ENCODE results near the gene DDX55. TPM values are rescaled to one million over a fixed set of nuclear protein-coding genes. Genes with fewer than 3 reads are reported as not detected.

The DDX55 gene
- total and polyA plus RNA-seq, 2 of the 13 experiments (the other 11 are each of a cell fraction or from before 2014, with no cell fraction given) = 22.2 to 37.0 TPM

DNA sequence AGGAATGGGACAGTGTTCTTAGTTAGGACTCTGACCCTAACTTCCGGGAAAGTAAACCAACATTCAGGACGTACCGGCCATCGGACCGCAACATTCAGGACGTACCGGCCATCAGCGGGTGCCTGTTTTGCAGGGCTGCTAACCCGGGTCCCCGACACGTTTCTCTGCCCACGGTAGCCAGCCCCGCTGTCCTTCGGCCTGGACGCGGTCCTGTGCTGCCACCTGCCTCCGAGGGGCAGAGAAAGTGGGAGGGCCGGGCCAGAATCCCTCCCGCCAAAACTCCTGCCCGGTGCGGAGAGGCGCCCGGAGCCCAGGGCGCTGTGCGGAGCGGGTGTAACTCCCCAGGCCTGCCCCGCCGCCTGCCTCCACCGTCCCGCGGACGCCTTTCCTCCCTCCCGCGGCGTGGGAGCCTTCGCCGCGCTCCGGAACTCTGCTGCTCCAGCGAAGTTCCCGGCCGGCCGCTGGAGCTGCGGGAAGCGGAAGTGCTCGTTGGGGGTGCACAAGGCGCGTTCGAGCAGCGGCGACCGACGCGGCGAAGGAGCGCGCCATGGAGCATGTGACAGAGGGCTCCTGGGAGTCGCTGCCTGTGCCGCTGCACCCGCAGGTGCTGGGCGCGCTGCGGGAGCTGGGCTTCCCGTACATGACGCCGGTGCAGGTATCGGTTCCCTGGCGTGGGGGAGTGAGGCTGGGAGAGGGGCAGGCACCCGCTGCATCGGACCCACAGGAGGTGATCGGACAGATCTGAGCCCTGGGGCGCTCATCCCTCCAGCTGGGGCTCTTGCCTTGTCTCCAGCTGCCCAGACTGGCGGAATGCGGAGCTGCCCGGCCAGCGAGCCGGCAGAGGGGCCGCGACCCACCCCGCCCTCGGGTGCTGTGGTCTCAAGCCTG is at the start of gene DDX55 (continued):
- TF ChIP-seq, protein P1, sequence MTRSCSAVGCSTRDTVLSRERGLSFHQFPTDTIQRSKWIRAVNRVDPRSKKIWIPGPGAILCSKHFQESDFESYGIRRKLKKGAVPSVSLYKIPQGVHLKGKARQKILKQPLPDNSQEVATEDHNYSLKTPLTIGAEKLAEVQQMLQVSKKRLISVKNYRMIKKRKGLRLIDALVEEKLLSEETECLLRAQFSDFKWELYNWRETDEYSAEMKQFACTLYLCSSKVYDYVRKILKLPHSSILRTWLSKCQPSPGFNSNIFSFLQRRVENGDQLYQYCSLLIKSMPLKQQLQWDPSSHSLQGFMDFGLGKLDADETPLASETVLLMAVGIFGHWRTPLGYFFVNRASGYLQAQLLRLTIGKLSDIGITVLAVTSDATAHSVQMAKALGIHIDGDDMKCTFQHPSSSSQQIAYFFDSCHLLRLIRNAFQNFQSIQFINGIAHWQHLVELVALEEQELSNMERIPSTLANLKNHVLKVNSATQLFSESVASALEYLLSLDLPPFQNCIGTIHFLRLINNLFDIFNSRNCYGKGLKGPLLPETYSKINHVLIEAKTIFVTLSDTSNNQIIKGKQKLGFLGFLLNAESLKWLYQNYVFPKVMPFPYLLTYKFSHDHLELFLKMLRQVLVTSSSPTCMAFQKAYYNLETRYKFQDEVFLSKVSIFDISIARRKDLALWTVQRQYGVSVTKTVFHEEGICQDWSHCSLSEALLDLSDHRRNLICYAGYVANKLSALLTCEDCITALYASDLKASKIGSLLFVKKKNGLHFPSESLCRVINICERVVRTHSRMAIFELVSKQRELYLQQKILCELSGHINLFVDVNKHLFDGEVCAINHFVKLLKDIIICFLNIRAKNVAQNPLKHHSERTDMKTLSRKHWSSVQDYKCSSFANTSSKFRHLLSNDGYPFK (CRISPR knock-in tag; IDR thresholded peaks at IDR 0.05; ENCODE audit: borderline replicate concordance) = peak; percentile 94
- TF ChIP-seq POLR2AphosphoS5 (IDR thresholded peaks at IDR 0.05; ENCODE audit: low read depth, low read length) (peak; percentile 92), CEBPG (CRISPR knock-in tag; IDR thresholded peaks at IDR 0.05) (peak; percentile 43; the same call in 1 of the 2 replicates), XRCC5 (optimal IDR thresholded peaks at IDR 0.05; ENCODE audit: low read length) (peak; percentile 95), ZNF432 (CRISPR knock-in tag; IDR thresholded peaks at IDR 0.05; ENCODE audit: borderline replicate concordance) (no peak), FOXK2 (IDR thresholded peaks at IDR 0.05) (0 out of 2 replicates have a peak, but pooled peaks have one; percentile 13), ZNF10 (CRISPR knock-in tag; IDR thresholded peaks at IDR 0.05; ENCODE audit: borderline replicate concordance, low read depth) (no peak), SRSF9 (IDR thresholded peaks at IDR 0.05; ENCODE audit: borderline replicate concordance, insufficient read depth, low read depth, low read length, poor library complexity, severe bottlenecking) (no peak), MTF2 (CRISPR knock-in tag; IDR thresholded peaks at IDR 0.05; ENCODE audit: borderline replicate concordance) (peak; percentile 92; the same call in 1 of the 2 replicates), ZNF616 (CRISPR knock-in tag; IDR thresholded peaks at IDR 0.05; ENCODE audit: low read depth) (peak; percentile 64; the same call in 1 of the 2 replicates), NKX3-1 (CRISPR knock-in tag; IDR thresholded peaks at IDR 0.05) (peak; percentile 77; the same call in 1 of the 2 replicates), ZFP36L2 (CRISPR knock-in tag; IDR thresholded peaks at IDR 0.05) (no peak; the same call in 1 of the 2 replicates), FIP1L1 (IDR thresholded peaks at IDR 0.05; ENCODE audit: borderline replicate concordance, insufficient read depth, low read depth, low read length) (0 out of 2 replicates have a peak, but pooled peaks have one; percentile 16), NFKB2 (CRISPR knock-in tag; IDR thresholded peaks at IDR 0.05; ENCODE audit: borderline replicate concordance) (peak; percentile 95; the same call in 1 of the 2 replicates), ZBTB42 (CRISPR knock-in tag; IDR thresholded peaks at IDR 0.05) (no peak), ZNF263 (CRISPR knock-in tag; IDR thresholded peaks at IDR 0.05) (0 out of 2 replicates have a peak, but pooled peaks have one; percentile 46)
- TF ChIP-seq, protein P2, sequence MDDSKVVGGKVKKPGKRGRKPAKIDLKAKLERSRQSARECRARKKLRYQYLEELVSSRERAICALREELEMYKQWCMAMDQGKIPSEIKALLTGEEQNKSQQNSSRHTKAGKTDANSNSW (CRISPR knock-in tag; IDR thresholded peaks at IDR 0.05; ENCODE audit: borderline replicate concordance) = peak; percentile 77; the same call in 1 of the 2 replicates
- TF ChIP-seq, protein P3, sequence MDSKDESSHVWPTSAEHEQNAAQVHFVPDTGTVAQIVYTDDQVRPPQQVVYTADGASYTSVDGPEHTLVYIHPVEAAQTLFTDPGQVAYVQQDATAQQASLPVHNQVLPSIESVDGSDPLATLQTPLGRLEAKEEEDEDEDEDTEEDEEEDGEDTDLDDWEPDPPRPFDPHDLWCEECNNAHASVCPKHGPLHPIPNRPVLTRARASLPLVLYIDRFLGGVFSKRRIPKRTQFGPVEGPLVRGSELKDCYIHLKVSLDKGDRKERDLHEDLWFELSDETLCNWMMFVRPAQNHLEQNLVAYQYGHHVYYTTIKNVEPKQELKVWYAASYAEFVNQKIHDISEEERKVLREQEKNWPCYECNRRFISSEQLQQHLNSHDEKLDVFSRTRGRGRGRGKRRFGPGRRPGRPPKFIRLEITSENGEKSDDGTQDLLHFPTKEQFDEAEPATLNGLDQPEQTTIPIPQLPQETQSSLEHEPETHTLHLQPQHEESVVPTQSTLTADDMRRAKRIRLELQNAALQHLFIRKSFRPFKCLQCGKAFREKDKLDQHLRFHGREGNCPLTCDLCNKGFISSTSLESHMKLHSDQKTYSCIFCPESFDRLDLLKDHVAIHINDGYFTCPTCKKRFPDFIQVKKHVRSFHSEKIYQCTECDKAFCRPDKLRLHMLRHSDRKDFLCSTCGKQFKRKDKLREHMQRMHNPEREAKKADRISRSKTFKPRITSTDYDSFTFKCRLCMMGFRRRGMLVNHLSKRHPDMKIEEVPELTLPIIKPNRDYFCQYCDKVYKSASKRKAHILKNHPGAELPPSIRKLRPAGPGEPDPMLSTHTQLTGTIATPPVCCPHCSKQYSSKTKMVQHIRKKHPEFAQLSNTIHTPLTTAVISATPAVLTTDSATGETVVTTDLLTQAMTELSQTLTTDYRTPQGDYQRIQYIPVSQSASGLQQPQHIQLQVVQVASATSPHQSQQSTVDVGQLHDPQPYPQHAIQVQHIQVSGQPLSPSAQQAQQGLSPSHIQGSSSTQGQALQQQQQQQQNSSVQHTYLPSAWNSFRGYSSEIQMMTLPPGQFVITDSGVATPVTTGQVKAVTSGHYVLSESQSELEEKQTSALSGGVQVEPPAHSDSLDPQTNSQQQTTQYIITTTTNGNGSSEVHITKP (CRISPR knock-in tag; IDR thresholded peaks at IDR 0.05; ENCODE audit: low read depth) = 0 out of 2 replicates have a peak, but pooled peaks have one; percentile 12
- TF ChIP-seq, protein P4, sequence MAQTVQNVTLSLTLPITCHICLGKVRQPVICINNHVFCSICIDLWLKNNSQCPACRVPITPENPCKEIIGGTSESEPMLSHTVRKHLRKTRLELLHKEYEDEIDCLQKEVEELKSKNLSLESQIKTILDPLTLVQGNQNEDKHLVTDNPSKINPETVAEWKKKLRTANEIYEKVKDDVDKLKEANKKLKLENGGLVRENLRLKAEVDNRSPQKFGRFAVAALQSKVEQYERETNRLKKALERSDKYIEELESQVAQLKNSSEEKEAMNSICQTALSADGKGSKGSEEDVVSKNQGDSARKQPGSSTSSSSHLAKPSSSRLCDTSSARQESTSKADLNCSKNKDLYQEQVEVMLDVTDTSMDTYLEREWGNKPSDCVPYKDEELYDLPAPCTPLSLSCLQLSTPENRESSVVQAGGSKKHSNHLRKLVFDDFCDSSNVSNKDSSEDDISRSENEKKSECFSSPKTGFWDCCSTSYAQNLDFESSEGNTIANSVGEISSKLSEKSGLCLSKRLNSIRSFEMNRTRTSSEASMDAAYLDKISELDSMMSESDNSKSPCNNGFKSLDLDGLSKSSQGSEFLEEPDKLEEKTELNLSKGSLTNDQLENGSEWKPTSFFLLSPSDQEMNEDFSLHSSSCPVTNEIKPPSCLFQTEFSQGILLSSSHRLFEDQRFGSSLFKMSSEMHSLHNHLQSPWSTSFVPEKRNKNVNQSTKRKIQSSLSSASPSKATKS (CRISPR knock-in tag; IDR thresholded peaks at IDR 0.05) = no peak

All from HepG2 (cell line).